Cortex of kidney (tissue), 1 donor: ENCODE data around the gene UVSSA.
"Not testable (repeated sequence)": the region's sequence is repeated elsewhere in the genome, so short reads cannot be mapped to it uniquely, and the experiment has no call there.

Experiments
- DNase-seq: peaks from one replicate; lab custom pipeline; 2025; lab: John Stamatoyannopoulos, UW

UVSSA gene

DNA sequence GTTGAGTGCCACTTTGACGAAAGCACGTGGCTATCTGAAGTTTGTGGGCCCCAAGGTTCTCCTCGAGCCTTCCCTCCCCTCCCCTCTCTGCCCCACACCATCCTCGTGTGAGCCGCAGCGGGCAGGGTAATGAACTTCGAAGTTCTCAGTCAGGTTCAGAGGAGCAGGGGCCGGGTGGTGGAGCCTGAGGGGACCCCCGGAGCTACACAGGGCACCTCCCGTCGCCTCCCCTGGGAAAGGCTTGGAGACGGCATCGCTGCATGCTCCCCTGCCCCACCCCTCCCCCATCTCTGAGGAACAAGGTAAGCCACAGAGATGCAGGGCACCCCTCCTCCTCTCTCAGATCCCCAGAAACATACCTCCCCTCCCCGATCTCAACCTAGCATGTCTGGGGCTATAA, 62.1 kb downstream of the UVSSA start:
- no peak for DNase-seq

DNA sequence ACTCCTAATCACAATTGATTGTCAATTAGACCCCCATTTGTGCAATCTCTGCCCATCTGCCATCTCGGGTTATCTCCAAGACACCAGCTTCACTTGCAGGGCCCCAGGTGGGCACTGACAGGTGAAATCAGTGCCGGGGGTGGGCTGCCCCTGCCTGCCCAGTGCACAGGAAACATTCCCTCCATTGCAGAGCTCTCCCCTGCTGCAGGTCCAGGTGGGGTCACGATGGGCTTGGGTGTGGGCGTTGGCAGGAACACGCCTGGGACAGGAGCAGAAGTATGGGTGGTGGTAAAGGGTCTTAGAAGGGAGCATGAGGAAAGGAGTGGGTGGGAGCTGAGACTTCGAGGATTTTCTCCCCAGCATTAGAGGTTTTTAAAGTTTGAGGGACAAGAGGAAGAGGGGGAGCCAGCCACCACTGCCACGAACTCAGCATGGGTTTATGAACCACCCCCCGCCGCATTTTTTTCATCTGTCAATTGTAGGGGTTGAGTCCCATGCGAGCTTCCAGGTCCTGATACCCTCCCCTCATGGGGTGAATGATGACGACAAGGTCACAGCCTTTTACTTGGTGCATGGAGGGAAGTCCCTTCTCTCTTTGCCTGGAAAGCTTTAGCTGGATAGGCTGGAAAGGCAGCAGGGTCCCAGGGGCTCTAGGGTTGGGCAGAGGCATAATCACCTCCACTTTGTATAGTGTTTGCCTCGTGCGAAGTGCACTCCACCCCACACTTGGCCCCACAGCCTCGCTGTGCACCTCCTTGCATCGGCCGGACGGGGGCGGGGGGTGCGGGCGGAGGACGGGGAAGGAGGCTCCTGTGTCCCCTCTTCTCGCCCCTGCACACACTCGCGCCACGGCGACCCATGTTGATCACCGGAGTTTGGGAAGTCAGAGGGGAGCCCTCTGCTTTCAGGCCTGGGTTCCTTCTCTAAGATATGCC, 62.8 kb downstream of the UVSSA start:
- DNase-seq: no peak

DNA sequence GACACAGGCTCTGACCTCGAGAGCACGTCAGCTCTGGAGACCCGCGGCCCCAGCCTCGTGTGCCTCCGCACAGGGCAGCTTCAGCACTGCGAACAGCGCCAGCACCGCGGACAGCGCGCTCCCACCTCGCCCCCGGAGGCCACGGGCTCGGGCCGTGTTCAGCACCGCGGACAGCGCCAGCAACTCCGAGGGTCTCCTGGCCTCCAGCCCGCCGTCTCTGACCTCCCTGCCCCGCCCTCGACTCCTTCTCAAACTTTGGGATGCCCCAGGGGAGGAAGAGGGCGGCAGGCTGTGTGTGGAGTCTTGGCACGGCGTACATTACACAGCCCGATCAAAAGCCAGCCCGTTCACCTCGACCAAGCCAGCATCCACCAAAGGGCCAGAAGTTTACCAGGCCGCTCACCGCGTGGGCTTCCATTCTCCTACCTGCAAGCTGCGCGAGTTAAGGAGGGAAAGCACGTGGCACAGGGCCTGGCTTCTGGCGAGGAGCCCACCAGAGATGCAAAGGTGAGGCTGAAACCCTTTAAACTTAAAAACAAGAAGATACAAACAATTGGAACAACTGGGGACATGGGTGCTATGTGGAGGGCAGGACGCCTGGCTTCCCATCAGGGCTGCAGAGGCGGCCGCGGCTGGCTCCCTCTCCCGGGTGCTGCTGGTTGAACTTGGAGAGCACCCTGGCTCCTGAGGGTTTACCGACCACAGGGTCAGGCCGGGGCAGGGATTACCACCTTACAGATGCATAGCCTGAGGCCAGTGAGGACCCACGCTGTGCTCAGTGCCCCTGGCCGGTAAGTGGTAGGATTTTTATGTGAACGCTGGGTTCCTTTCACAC, 63.7 kb downstream of the UVSSA start:
- DNase-seq: no peak

DNA sequence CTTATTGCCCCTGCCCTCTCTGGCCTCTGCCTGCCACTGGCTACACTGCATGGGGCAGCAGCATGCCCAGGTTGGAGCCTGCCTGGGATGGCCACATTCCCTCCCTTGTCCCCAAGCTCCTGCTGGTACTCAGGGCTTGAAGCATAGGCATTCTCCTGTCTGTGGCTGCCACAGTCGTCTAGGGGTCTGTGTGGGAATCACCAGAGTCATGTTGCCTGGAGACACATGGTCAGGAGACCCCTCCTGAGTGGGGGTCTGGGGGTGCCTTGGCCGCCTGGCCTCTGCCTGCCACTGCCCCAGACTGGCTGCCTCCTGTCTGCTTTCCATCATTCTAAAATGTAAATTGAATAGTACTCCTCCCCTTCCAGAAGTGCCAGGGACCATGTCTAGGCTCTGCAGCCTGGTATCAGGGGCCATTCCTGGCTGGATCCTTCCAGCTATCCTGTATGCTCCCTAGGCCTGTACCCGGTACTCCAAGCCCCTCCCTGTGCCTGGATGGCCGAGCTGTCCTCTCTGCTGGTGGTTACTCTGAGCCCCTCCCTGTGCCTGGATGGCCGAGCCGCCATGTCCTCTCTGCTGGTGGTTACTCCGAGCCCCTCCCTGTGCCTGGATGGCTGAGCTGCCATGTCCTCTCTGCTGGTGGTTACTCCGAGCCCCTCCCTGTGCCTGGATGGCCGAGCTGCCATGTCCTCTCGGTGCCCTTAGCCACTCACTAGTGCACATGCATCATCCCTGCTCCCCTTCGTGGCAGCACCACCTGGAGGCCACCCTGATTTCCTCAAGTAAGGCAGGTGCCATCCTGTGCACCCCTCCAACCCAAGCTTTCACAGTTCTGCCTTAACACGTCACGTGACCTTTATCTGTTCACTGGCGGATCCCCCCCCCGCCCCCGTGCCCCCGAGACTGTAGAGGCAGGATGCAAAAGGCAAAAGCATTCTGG, 64.7 kb downstream of the UVSSA start:
- DNase-seq: no peak

DNA sequence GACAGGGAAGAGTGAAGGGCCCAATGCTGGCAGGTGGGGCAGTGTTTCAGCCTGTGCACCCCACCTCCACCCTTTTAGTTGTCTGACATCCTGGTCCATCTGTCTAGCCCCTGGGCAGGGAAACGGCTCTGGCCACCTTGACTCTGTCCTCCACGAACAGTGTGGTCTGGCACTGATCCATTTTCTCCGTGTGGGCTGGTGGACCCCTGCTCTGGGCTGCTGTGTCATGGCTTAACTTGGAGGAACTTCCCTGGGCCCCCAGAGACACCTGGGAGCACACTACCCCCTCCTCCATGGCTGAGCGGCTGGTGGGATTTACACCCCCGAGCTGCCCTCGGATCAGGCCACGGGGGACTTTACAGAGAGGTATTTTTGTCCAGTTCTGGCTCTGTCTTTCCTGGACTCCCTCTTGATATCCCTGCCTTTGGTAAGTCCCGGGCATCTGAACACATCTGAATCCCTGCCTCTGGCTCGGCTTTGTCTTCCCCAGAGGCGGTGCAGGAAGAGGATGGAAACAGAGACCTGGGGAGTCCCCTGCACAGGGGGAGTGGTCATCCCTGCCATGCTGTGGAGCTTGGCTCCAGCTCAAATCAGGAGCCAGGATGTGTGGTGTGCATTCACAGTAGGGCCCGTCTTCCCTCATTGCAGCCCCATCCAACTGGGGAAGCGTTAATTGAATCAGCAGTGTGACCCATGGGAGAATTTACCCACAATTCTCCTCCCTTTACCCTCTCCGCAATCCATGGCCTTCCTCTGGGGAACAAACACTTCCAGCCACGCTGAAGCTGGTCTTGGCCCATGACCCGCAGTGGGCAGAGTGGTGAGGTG, 65.6 kb downstream of the UVSSA start:
- DNase-seq: no peak

DNA sequence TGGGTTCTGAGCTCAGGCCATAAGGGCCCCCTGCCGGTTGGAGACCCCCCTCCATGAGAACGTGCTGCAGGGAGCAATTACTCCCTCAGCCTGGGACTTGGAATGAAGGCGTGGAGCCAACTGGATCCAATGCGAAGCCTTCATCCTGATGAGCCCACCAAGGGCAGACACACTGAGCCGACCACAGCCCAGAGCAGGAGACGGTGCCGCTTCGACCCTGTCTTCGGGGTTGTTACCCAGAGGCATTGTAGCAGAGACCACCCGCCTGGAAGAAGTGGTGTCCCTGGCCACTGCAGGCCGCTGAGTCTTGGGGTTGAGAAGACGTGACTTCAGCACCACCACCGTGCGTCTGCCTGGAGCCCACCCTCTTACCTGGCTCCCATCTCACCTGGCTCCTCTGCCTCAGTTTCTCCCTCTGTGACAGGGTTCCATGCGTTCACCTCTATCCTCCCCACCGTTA, 66.2 kb downstream of the UVSSA start:
- DNase-seq: no peak

DNA sequence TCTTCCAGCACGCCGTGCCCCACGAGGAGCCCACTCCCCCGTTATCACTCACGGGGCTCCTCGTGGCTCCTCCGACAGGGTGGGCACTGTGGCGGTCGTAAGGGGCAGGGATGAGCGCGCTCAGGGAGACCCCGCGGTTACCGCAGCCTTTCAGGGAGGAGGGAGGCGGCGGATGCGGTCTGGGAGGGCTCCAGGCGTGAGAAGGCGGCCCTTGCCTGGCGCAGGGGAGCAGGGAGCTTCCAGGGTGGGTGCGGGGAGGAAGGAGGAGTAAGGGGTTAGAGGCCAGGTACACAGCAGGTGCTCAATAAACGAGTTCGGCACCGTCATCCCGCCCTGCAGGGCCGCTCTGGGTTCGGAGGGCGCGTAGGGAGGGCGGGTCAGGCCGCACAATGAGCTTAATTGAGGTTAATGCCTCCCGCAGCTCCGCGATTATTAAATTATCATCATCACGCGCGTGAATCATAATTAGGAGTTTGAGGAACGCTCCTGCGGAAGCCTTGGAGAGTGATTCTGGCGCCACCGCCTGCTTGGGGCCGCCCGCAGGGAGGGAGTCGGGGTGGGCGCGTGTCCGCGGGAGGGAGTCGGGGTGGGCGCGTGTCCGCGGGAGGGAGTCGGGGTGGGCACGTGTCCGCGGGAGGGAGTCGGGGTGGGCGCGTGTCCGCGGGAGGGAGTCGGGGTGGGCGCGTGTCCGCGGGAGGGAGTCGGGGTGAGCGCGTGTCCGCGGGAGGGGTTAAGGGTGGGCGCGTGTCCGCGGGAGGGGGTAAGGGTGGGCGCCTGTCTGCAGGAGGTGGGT, 66.9 kb downstream of the UVSSA start:
- DNase-seq: no peak

DNA sequence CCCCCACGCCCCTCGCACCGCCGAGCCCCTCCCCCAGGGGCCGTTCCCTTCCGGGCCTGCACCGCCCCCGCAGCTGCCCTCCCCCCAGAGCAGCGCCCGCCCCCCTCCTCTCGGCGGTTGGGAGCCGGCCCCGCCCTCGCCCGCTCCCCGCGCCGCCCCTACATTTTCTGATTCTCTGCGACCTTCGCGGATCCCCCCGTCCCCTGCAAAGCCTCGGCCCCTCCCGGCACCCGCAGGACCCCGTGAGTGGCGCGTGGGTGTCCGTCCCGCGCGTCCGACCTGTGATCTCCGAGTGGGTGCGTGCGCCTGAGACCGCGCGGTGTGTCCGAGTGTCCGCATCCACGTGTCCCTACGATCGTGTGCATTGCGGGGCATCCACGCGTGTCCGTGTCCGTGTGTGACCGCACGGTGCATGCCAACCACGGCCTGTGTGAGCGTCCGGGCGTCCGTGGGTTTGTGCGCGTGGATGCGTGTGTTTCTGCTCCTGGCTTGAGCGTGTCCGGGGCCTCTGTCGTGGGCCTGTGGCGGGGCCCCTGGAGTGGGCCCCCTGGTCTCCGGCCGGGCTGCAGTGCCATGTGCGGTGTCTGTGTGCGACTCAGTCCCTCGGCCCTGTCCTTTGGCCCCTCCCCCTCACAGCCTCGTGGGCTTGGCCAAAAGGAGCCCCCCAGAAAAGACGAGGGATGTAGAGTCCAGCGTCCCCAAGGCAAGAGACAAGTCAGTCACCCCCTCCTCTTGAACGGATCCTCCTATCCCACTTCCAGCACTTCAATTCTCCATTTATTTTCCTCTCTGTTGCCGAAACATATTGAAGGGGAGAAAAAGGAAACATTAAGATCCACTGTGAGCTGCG, 68.0 kb downstream of the UVSSA start:
- DNase-seq: no peak

DNA sequence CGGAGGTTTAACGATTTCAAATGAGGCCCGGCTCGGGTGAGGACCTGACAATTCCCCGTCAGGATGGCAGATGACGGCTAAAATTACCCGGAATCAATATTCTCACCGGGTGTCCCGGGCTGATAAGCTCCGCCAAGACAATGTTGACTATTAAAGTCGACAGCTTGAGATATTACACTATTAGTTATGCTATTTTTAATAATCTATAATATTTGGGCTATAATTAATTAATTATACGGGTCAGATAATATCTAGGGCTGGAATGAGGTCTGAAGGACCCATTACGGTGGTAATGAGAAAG, 68.6 kb downstream of the UVSSA start:
- DNase-seq: no peak

DNA sequence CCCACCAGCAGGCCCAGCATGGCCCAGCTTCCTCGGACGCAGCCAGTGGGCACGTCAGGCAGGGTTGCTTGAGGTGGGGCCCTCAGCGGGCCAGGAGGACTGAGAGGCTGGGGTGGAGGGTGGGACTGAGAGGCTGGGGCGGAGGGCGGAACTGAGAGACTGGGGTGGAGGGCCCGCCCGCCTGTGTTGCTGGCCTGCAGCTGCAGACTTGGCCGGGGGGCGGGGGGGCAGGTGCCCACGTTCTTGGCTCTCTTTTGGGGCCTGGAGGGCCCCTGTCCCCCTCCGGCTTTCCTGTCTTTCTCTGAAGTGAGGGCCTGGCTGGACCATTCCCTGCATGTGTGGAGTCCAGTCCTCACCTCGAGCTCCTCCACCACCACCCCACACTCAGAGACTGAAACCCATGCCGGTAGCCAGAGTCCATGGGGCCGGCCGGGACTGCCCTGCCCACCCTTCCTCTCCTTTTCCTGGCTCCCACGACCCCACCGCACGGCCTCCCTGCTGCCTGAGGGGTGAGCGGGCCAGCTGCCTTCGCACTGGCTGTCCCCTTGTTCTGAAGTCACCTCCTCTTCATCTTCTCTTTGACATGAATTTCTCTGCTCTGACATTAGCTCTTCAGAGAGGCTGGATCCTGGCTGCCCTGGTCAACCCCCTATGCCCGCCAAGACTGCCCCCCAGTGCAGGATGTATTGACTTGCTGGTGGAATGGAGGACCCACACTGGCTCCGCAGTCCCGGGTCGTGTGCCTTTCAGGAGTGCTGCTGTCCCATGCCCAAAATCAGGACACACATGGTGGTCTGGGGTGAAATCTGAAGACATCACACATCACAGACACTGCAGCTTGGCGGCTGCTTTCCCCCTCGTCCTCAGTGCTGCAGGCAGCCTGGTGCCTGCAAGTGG, 69.3 kb downstream of the UVSSA start:
- DNase-seq: no peak

DNA sequence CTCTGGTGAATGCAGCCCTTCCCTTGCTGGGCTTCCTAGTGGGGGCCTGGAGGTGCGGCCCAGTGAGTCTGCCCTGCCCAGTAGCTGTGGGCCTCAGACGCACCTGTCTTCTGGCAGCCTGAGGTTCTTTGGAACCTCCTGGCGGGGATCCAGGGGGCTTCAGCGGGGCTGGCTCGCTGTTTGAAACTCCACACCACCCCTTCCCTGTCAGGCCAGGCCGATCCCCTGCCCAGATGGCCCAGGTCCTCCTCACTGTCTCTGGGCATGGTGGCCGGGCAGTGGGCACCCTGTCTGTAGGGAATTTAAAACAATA, 69.9 kb downstream of the UVSSA start:
- no peak for DNase-seq

DNA sequence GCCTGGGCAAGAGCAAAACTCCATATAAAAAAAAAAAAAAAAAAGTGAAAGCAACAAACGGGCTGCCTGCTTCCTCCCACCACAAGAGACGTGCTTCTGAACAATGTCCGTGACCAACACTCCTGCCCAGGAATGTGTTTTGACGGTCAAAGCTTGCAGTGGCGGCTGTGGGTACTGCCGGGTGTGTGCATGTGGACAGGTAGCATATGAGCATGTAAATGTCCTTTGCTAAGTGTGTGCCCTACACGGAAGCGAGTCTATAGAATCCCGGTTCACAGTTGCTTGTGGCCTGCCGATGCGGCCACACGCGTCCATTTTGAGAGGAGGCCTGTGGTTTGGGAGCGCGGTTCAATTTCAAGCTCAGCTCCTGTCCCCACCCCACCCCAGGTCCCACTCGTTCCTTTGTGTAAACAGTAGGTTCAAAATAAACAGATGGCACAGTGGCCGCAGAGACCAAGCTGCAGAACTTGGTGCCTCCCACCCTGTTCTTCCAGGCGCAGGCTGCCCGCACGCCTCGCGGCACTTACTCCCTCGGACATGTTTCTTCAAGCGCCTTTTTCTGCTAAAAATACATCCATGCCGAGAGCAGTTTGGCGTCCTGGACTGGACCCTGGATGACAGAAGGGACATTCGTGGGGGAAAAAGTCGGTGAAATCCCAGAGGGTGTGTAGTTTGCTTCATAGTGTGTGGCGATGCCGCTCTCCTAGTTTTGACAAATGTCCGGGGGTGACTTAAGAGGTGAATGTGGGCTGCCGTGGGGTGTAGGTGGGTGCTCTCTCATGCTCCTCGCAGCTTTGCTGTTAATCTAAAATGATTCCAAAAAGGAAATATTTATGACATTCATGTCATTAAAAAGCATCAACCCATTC, 70.7 kb downstream of the UVSSA start:
- no peak for DNase-seq

DNA sequence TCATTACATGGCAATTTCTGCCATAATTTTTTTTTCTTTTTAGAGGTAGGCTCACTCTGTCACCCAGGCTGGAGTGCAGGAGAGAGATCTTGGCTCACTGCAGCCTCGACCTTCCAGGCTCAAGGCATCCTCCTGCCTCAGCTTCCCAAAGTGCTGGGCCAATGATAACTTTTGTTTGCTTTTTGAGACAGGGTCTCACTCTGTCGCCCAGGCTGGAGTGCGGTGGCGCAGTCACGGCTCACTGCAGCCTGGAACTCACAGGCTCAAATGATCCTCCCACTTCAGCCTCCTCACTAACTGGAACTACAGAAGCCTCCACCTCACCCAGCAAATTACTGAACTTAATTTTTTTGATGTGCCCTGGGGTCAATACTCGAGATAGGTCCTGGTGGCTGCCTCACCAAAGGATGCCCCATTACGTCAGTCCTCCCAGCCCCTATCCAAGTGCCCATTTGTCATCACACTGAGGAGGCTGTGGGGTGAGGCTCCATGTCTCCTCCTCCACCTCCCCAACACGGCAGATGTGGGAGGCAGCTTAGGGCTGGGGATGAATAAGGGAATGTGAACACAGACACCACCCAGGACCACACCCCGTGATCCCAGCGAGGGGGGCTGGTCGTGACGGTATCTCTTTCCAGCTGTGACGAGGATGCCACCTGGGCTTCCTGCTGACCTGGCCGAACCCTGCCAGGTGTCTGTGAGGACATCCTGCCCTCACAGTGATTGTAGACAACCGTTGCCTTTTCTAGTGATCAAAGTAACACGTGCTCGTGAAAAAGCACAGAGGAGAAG, 71.7 kb downstream of the UVSSA start:
- DNase-seq: no peak

DNA sequence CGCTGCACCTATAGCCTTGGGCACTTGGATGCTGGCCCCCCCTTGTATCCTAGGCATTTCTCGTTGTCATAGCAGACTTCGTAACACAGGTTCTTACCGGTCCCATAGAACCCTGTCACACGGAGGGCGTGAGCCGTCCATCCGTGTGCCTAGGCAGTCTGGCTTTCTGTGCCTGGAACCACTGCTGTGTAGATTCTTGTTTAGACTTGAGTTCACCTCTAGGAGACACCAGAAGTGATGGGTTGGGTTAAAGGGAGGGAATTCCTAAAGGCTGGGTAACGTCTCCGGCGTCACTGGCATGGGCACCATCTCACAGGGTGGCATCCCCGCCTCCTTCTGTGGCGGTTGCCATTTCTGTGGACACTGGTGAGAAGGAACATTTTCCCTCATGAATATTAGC, 72.7 kb downstream of the UVSSA start:
- no peak for DNase-seq

DNA sequence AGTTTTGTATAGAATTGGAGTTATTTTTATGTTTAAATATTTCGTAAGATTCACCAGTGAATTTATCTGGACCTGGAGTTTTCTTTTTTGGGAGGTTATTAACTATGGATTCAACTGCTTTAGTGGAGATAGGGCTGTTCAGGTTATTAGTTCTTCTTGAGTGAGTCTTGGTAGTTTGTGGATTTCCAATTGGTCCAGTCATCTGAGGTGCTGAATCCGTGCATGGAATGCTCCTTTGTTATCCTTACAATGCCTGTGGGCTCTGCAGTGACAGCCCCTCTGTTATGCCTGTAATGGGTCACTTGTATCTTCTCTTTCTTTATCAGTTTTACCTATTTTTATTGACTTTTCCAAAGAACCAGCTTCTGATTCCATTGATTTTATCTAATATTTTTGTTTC, 74.6 kb downstream of the UVSSA start:
- DNase-seq: no peak

DNA sequence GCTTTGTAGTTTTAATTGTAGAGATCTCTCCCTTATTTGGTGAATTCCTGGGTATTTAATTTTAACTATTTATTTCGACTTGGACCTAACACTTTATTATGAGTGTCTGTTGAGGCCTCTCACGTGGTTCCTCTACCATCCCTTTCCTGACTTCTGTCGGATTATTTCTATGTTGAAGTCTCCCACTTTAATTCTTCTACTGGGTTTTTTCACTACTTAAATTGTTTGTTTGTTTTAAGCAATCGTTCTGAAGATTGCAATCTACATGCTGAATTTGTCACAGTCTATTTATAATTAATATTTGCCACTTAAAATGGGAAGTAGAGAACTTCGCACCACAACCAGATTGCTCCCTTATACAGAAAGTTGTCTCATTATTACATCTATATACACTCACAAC, 80.0 kb downstream of the UVSSA start:
- DNase-seq: no peak

DNA sequence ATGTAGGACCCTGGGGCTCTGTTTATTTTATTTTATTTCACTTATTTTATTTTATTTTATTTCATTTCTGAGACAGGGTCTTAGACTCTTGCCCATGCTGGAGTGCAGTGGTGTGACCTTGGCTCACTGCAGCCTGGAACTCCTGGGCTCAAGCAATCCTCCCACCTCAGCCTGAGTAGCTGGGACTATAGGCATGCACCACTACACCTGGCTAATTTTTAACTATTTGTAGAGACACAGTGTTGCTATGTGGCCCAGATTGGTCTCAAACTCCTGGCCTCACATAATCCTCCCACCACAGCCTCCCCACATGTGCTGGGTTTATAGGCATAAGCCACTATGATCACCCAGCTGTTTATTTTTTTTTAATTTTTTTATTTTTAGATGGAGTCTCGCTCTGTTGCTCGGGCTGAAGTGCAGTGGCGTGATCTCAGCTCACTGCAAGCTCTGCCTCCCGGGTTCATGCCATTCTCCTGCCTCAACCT, 96.7 kb downstream of the UVSSA start:
- DNase-seq: not testable (repeated sequence)
